Measurements from ENCODE around the gene HEXD. TPM values are rescaled to one million over a fixed set of nuclear protein-coding genes. Genes with fewer than 3 reads are reported as not detected.

Gene HEXD
- total and polyA plus RNA-seq, 4 experiments from 2014 or later = 12.6 to 113 (median 60.2) TPM

- H3K9me3 ChIP-seq (ENCODE audit: control insufficient read depth in 1 of 2, low read length in 2 of 2) = no peaks in the 10 kb centered on the region
- no peak overlapping the region for H3K27ac ChIP-seq (ENCODE audit: low read depth, low read length)
- H3K27me3 Mint-ChIP-seq = no peaks in the 10 kb centered on the region
- no peaks in the 10 kb centered on the region for H3K27me3 ChIP-seq (ENCODE audit: insufficient read depth, low read length)
- H3K27ac Mint-ChIP-seq = peak overlapping the region in 1 of 7 donors; percentile 48
- H3K4me3 Mint-ChIP-seq = no peak overlapping the region
- peaks cover 19% of the 10 kb centered on the region for H3K4me1 ChIP-seq (ENCODE audit: insufficient read depth, low read length)
- intact Hi-C loops (cut with micrococcal nuclease) = no loop called here
- H3K9me3 Mint-ChIP-seq = no peaks in the 10 kb centered on the region
- DNase-seq = no peak
- H3K4me1 Mint-ChIP-seq = peaks cover 0 to 27% (median 6%) of the 10 kb centered on the region in 4 donors
- H3K4me3 ChIP-seq (ENCODE audit: low read length in 2 of 2) = no peak overlapping the region
- H3K36me3 ChIP-seq (ENCODE audit: insufficient read depth, low read length) = peaks cover 37% of the 10 kb centered on the region
- peaks cover 0 to 12% of the 10 kb centered on the region in 2 donors for H3K36me3 Mint-ChIP-seq
- ChIA-PET CTCF (ENCODE audit: partially characterized antibody) (interaction anchor here (1.4 kb wide), 1 partner anchor 21 kb away, joined by 5 read pairs; no protein-coding TSS in a partner anchor), POLR2A (ENCODE audit: partially characterized antibody) (interaction anchor here (1.1 to 1.4 kb wide), 2 partner anchors 15 to 24 kb away, joined by 3 read pairs; partner anchors contain the start of gene NARF)
Observed at GRCh38 chr17:82442643-82443464, 24.7 kb downstream of the HEXD start.

DNA sequence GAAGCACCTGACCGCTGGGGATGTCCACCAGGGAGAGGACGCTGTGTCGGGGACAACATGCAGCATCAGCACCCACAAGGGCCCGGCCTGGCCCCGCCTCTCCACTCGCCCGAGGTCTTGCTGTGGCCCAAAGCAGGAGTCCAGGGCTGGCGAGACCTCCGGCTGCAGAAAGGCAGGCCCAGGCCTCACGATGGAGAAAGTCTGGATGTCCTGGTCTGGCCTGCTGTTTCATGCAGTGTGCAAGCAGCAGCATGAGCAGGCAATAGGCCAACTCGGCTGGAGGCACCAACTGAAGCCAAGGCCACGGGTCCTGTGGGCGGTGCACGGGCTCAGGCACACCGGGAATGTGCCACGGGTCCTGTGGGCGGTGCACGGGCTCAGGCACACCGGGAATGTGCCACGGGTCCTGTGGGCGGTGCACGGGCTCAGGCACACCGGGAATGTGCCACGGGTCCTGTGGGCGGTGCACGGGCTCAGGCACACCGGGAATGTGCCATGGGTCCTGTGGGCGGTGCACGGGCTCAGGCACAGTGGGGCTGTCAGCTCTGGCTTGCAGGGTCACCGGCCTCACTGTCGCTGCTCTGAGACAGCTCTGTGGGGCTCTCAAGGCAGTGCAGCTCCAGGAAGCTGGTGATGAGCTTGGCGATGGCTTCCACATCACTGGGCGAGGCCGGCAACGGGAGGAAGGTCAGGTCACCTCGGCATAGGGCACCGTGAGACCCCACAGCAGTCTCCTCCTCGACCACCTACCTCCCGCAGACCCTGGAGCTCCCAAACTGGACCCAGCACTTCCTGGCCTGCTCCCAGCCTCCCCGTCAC is 25.5 kb downstream of the HEXD start:
- no peak for DNase-seq
- Histone ChIP-seq H3K27ac (ENCODE audit: low read depth, low read length) (no peak overlapping the region), H3K9me3 (ENCODE audit: control insufficient read depth in 1 of 2, low read length in 2 of 2) (no peaks in the 10 kb centered on the region), H3K36me3 (ENCODE audit: insufficient read depth, low read length) (peaks cover 40% of the 10 kb centered on the region), H3K4me1 (ENCODE audit: insufficient read depth, low read length) (peaks cover 25% of the 10 kb centered on the region), H3K27me3 (ENCODE audit: insufficient read depth, low read length) (no peaks in the 10 kb centered on the region), H3K4me3 (ENCODE audit: low read length in 2 of 2) (no peak overlapping the region)
- Mint-ChIP-seq H3K27ac (peak overlapping the region in 1 of 7 donors; percentile 31), H3K4me1 (peaks cover under 1 to 29% (median 7%) of the 10 kb centered on the region in 4 donors), H3K4me3 (no peak overlapping the region), H3K9me3 (no peaks in the 10 kb centered on the region), H3K27me3 (no peaks in the 10 kb centered on the region), H3K36me3 (peaks cover 0 to 10% of the 10 kb centered on the region in 2 donors)
- intact Hi-C loops (cut with micrococcal nuclease) = no loop called here
- ChIA-PET CTCF (ENCODE audit: partially characterized antibody) (interaction anchor here (1.4 kb wide), 1 partner anchor 21 kb away, joined by 5 read pairs; no protein-coding TSS in a partner anchor), POLR2A (ENCODE audit: partially characterized antibody) (interaction anchor here (1.0 to 1.1 kb wide), 2 partner anchors 8 to 25 kb away, joined by 3 to 4 read pairs; no protein-coding TSS in a partner anchor)

GRCh38 chr17:82444284-82444893 is 26.2 kb downstream of the HEXD start:
- H3K27me3 ChIP-seq (ENCODE audit: insufficient read depth, low read length) = no peaks in the 10 kb centered on the region
- Mint-ChIP-seq H3K4me1 (peaks cover 7 to 33% (median 9%) of the 10 kb centered on the region in 4 donors), H3K36me3 (peaks cover 0 to 17% of the 10 kb centered on the region in 2 donors), H3K9me3 (no peaks in the 10 kb centered on the region), H3K4me3 (no peak overlapping the region), H3K27ac (peak overlapping the region in 1 of 7 donors; percentile 31), H3K27me3 (no peaks in the 10 kb centered on the region)
- ChIA-PET CTCF (ENCODE audit: partially characterized antibody) (no interaction called here), POLR2A (ENCODE audit: partially characterized antibody) (interaction anchor here (1.0 kb wide), 1 partner anchor 9 kb away, joined by 4 read pairs; no protein-coding TSS in a partner anchor)
- peaks cover 40% of the 10 kb centered on the region for H3K36me3 ChIP-seq (ENCODE audit: insufficient read depth, low read length)
- no peaks in the 10 kb centered on the region for H3K9me3 ChIP-seq (ENCODE audit: control insufficient read depth in 1 of 2, low read length in 2 of 2)
- intact Hi-C loops (cut with micrococcal nuclease) = no loop called here
- H3K4me1 ChIP-seq (ENCODE audit: insufficient read depth, low read length) = peaks cover 32% of the 10 kb centered on the region
- H3K27ac ChIP-seq (ENCODE audit: low read depth, low read length) = no peak overlapping the region
- DNase-seq = no peak
- no peak overlapping the region for H3K4me3 ChIP-seq (ENCODE audit: low read length in 2 of 2)

DNA sequence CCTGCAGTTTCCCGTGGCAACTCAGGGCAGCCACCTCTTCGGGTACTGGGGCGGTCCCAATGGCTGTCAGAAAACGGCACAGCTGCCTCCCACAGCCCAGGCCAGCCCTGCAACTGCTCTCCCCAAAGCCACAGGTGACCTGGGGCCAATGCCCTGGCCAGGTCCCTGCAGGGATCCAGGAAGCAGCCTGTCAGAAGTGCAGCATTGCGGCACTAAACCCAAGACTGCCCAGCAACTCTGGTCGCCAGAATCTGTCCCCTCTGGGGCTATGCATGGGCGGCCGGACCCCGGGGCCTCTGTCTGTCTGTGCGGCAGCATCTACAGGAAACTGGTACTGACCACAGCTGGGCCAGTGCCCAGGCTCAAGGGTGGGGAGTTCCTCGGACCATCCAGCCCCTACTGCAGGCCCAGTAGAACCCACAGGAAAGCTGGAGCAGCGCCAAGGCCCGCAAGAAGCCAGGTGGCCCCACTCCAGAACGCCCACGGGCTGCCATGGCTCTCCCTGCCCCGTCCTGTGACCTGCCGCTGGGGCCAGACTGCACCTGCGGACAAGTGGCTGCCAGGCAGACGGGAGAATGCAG is 26.9 kb downstream of the HEXD start:
- Mint-ChIP-seq H3K4me3 (no peak overlapping the region), H3K36me3 (peaks cover 0 to 23% of the 10 kb centered on the region in 2 donors), H3K27ac (no peak overlapping the region), H3K4me1 (peaks cover 10 to 37% (median 12%) of the 10 kb centered on the region in 4 donors), H3K27me3 (no peaks in the 10 kb centered on the region), H3K9me3 (no peaks in the 10 kb centered on the region)
- Histone ChIP-seq H3K9me3 (ENCODE audit: control insufficient read depth in 1 of 2, low read length in 2 of 2) (no peaks in the 10 kb centered on the region), H3K27me3 (ENCODE audit: insufficient read depth, low read length) (no peaks in the 10 kb centered on the region), H3K4me1 (ENCODE audit: insufficient read depth, low read length) (peaks cover 32% of the 10 kb centered on the region), H3K27ac (ENCODE audit: low read depth, low read length) (no peak overlapping the region), H3K4me3 (ENCODE audit: low read length in 2 of 2) (no peak overlapping the region), H3K36me3 (ENCODE audit: insufficient read depth, low read length) (peaks cover 40% of the 10 kb centered on the region)
- ChIA-PET POLR2A (ENCODE audit: partially characterized antibody) (interaction anchor here (1.5 to 1.7 kb wide), 2 partner anchors 13 to 26 kb away, joined by 4 to 7 read pairs; partner anchors contain the start of gene NARF), CTCF (ENCODE audit: partially characterized antibody) (no interaction called here)
- DNase-seq = no peak
- intact Hi-C loops (cut with micrococcal nuclease) = no loop called here

- ChIA-PET POLR2A (ENCODE audit: partially characterized antibody) (interaction anchor here (1.5 to 1.7 kb wide), 2 partner anchors 12 to 26 kb away, joined by 4 to 7 read pairs; partner anchors contain the start of gene NARF), CTCF (ENCODE audit: partially characterized antibody) (no interaction called here)
- Mint-ChIP-seq H3K4me3 (no peak overlapping the region), H3K4me1 (peaks cover 8 to 33% (median 13%) of the 10 kb centered on the region in 4 donors), H3K27ac (no peak overlapping the region), H3K27me3 (no peaks in the 10 kb centered on the region), H3K36me3 (peaks cover 0 to 24% of the 10 kb centered on the region in 2 donors), H3K9me3 (no peaks in the 10 kb centered on the region)
- Histone ChIP-seq H3K27ac (ENCODE audit: low read depth, low read length) (peak overlapping the region; percentile 8), H3K4me1 (ENCODE audit: insufficient read depth, low read length) (peaks cover 32% of the 10 kb centered on the region), H3K9me3 (ENCODE audit: control insufficient read depth in 1 of 2, low read length in 2 of 2) (no peaks in the 10 kb centered on the region), H3K36me3 (ENCODE audit: insufficient read depth, low read length) (peaks cover 40% of the 10 kb centered on the region), H3K4me3 (ENCODE audit: low read length in 2 of 2) (no peak overlapping the region), H3K27me3 (ENCODE audit: insufficient read depth, low read length) (no peaks in the 10 kb centered on the region)
- no peak for DNase-seq
- intact Hi-C loops (cut with micrococcal nuclease) = no loop called here
Observed at GRCh38 chr17:82445542-82445941, 27.4 kb downstream of the HEXD start.

GRCh38 chr17:82446124-82446523 is 28.0 kb downstream of the HEXD start:
- Mint-ChIP-seq H3K27ac (peak overlapping the region in 3 of 7 donors; percentile 30 to 37 (median 36)), H3K4me3 (no peak overlapping the region), H3K9me3 (no peaks in the 10 kb centered on the region), H3K4me1 (peaks cover 12 to 38% (median 18%) of the 10 kb centered on the region in 4 donors), H3K36me3 (peaks cover 0 to 27% of the 10 kb centered on the region in 2 donors), H3K27me3 (no peaks in the 10 kb centered on the region)
- Histone ChIP-seq H3K4me3 (ENCODE audit: low read length in 2 of 2) (no peak overlapping the region), H3K36me3 (ENCODE audit: insufficient read depth, low read length) (peaks cover 40% of the 10 kb centered on the region), H3K27ac (ENCODE audit: low read depth, low read length) (peak overlapping the region; percentile 8), H3K9me3 (ENCODE audit: control insufficient read depth in 1 of 2, low read length in 2 of 2) (no peaks in the 10 kb centered on the region), H3K27me3 (ENCODE audit: insufficient read depth, low read length) (no peaks in the 10 kb centered on the region), H3K4me1 (ENCODE audit: insufficient read depth, low read length) (peaks cover 35% of the 10 kb centered on the region)
- ChIA-PET CTCF (ENCODE audit: partially characterized antibody) (no interaction called here), POLR2A (ENCODE audit: partially characterized antibody) (interaction anchor here (1.5 to 1.7 kb wide), 2 partner anchors 12 to 27 kb away, joined by 4 to 7 read pairs; partner anchors contain the start of gene NARF)
- DNase-seq = no peak
- intact Hi-C loops (cut with micrococcal nuclease) = no loop called here

Measured in CD4-positive, alpha-beta memory T cell (primary cell).